A549 (cell line): ENCODE measurements around the gene ENTR1.

Source experiments
- CEBPB ChIP-seq, 2 experiments: fragments of >200 bp in 1 of 2; sonication (Bioruptor Twin) in 1 of 2; formaldehyde crosslinking in 1 of 2; IDR thresholded peaks; 2 replicates each; pipeline ENCODE4 v1.6.1; 2012 to 2016
- EP300 ChIP-seq, 2 experiments: fragments of >200 bp; sonication (Bioruptor Twin); formaldehyde crosslinking; IDR thresholded peaks; 2 replicates in 1 of 2; 3 replicates in 1 of 2; pipeline ENCODE4 v1.6.1; 2016 to 2017
- ESRRA ChIP-seq: fragments of 150-350 bp; IDR thresholded peaks from 2 replicates; pipeline ENCODE4 v1.6.1; 2014; ENCODE audit warnings: mild to moderate bottlenecking, low read length, borderline replicate concordance
- HOXB5 ChIP-seq: fragments of 250-450 bp; sonication (Bioruptor Pico); IDR thresholded peaks from 2 replicates; pipeline ENCODE4 v1.5.0; 2020; ENCODE audit warnings: mild to moderate bottlenecking, moderate library complexity
- NFE2L2 ChIP-seq: fragments of 150-350 bp; conservative IDR thresholded peaks from 2 replicates; pipeline ENCODE4 v1.6.1; 2014; ENCODE audit warnings: low read length
- RCOR1 ChIP-seq: fragments of 150-350 bp; IDR thresholded peaks from 2 replicates; pipeline ENCODE4 v1.6.1; 2014; ENCODE audit warnings: antibody characterized with exemption, low read length, low read depth
- TF ChIP-seq, protein P1 (sequence below): fragments of >200 bp; sonication (Bioruptor Twin); formaldehyde crosslinking; IDR thresholded peaks from 3 replicates; pipeline ENCODE4 v1.5.1; 2016

- TF ChIP-seq RCOR1 = no peak
- no peak for TF ChIP-seq NFE2L2
- no peak for TF ChIP-seq CEBPB (IDR thresholded peaks at IDR 0.05)
- TF ChIP-seq, protein P1, sequence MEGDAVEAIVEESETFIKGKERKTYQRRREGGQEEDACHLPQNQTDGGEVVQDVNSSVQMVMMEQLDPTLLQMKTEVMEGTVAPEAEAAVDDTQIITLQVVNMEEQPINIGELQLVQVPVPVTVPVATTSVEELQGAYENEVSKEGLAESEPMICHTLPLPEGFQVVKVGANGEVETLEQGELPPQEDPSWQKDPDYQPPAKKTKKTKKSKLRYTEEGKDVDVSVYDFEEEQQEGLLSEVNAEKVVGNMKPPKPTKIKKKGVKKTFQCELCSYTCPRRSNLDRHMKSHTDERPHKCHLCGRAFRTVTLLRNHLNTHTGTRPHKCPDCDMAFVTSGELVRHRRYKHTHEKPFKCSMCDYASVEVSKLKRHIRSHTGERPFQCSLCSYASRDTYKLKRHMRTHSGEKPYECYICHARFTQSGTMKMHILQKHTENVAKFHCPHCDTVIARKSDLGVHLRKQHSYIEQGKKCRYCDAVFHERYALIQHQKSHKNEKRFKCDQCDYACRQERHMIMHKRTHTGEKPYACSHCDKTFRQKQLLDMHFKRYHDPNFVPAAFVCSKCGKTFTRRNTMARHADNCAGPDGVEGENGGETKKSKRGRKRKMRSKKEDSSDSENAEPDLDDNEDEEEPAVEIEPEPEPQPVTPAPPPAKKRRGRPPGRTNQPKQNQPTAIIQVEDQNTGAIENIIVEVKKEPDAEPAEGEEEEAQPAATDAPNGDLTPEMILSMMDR = no peak
- TF ChIP-seq ESRRA = no peak
- TF ChIP-seq HOXB5 (CRISPR knock-in tag) = no peak
- no peak for TF ChIP-seq EP300 (IDR thresholded peaks at IDR 0.05)
Observed at GRCh38 chr9:136379891-136380290, 30.5 kb downstream of the ENTR1 start.
